H9 (cell line): ENCODE results near the gene CLMN. TPM values are rescaled to one million over a fixed set of nuclear protein-coding genes. Genes with fewer than 3 reads are reported as not detected.

Experiments used
- DNase-seq: peaks from one replicate; pipeline ENCODE4 v3.0.0-alpha.2; 2017
- H2AFZ ChIP-seq: one replicate; pipeline ENCODE4 v1.6.1; 2013; ENCODE audit warnings: mild to moderate bottlenecking, low read length, control low read depth, moderate library complexity
- H2AK5ac ChIP-seq: 2 replicates; pipeline ENCODE4 v1.6.1; 2013; ENCODE audit warnings: low read length, control low read depth, mixed read lengths; ENCODE audit not compliant: insufficient read length
- H2BK120ac ChIP-seq: one replicate; pipeline ENCODE4 v1.6.1; 2013; ENCODE audit warnings: low read depth, mild to moderate bottlenecking, low read length, control low read depth, inconsistent platforms; ENCODE audit not compliant: poor library complexity, severe bottlenecking
- H2BK12ac ChIP-seq: 2 replicates; pipeline ENCODE4 v1.6.1; 2013; ENCODE audit warnings: low read length, control low read depth, mixed read lengths, low read depth; ENCODE audit not compliant: insufficient read length
- H2BK15ac ChIP-seq: 2 replicates; pipeline ENCODE4 v1.6.1; 2013; ENCODE audit warnings: low read depth, low read length, control low read depth
- H2BK20ac ChIP-seq: one replicate; pipeline ENCODE4 v1.6.1; 2013; ENCODE audit warnings: low read depth, mild to moderate bottlenecking, low read length, control low read depth, inconsistent platforms; ENCODE audit not compliant: poor library complexity, severe bottlenecking
- H2BK5ac ChIP-seq: 2 replicates; pipeline ENCODE4 v1.6.1; 2013; ENCODE audit warnings: low read length, control low read depth, mixed read lengths; ENCODE audit not compliant: insufficient read length
- H3K14ac ChIP-seq: 2 replicates; pipeline ENCODE4 v1.6.1; 2013; ENCODE audit warnings: low read length, control low read depth; ENCODE audit not compliant: insufficient read depth
- H3K18ac ChIP-seq: 2 replicates; pipeline ENCODE4 v1.6.1; 2013; ENCODE audit warnings: low read depth, mild to moderate bottlenecking, mixed read lengths, low read length, control low read depth; ENCODE audit not compliant: insufficient read length
- H3K23ac ChIP-seq: 2 replicates; pipeline ENCODE4 v1.6.1; 2013; ENCODE audit warnings: low read length, control low read depth, mixed read lengths, low read depth; ENCODE audit not compliant: insufficient read length
- H3K23me2 ChIP-seq: 2 replicates; pipeline ENCODE4 v1.6.1; 2013; ENCODE audit warnings: low read depth, mild to moderate bottlenecking, mixed read lengths, low read length, control low read depth; ENCODE audit not compliant: insufficient read length, poor library complexity, severe bottlenecking
- H3K27ac ChIP-seq: 2 replicates; pipeline ENCODE4 v1.5.1; 2013; ENCODE audit warnings: low read length, control low read depth, mixed read lengths, low read depth; ENCODE audit not compliant: insufficient read length
- H3K27me3 ChIP-seq: 2 replicates; pipeline ENCODE4 v1.6.1; 2013; ENCODE audit warnings: low read length, control low read depth, inconsistent platforms; ENCODE audit not compliant: insufficient read depth
- H3K4ac ChIP-seq: 2 replicates; pipeline ENCODE4 v1.6.1; 2013; ENCODE audit warnings: low read depth, mild to moderate bottlenecking, control low read depth, inconsistent platforms, low read length, moderate library complexity
- H3K4me1 ChIP-seq: 2 replicates; pipeline ENCODE4 v1.6.1; 2013; ENCODE audit warnings: low read length, control low read depth, inconsistent platforms; ENCODE audit not compliant: insufficient read depth
- H3K4me2 ChIP-seq: 2 replicates; pipeline ENCODE4 v1.6.1; 2013; ENCODE audit warnings: low read length, control low read depth, mixed read lengths; ENCODE audit not compliant: insufficient read length, insufficient read depth
- H3K56ac ChIP-seq: 2 replicates; pipeline ENCODE4 v1.6.1; 2013; ENCODE audit warnings: low read depth, mild to moderate bottlenecking, mixed read lengths, low read length, control low read depth; ENCODE audit not compliant: insufficient read length
- H3K79me1 ChIP-seq: 2 replicates; pipeline ENCODE4 v1.6.1; 2013; ENCODE audit warnings: low read depth, mild to moderate bottlenecking, moderate library complexity, low read length, control low read depth, inconsistent platforms; ENCODE audit not compliant: insufficient read depth, poor library complexity, severe bottlenecking
- H3K79me2 ChIP-seq: 2 replicates; pipeline ENCODE4 v1.6.1; 2013; ENCODE audit warnings: low read length, control low read depth, inconsistent platforms; ENCODE audit not compliant: insufficient read depth
- H3K9ac ChIP-seq: 2 replicates; pipeline ENCODE4 v1.6.1; 2013; ENCODE audit warnings: low read length, control low read depth, mixed read lengths; ENCODE audit not compliant: insufficient read length; ENCODE audit errors: extremely low read depth
- H3K9me3 ChIP-seq: one replicate; pipeline ENCODE4 v1.6.1; 2013; ENCODE audit warnings: low read depth, low read length, inconsistent platforms; ENCODE audit not compliant: control insufficient read depth
- H3T11ph ChIP-seq: one replicate; pipeline ENCODE4 v1.6.1; 2013; ENCODE audit warnings: mild to moderate bottlenecking, low read length, control low read depth, inconsistent platforms
- H4K20me1 ChIP-seq: one replicate; pipeline ENCODE4 v1.6.1; 2013; ENCODE audit not compliant: control insufficient read depth, insufficient read length, insufficient read depth
- H4K5ac ChIP-seq: 2 replicates; pipeline ENCODE4 v1.6.1; 2013; ENCODE audit warnings: low read depth, mild to moderate bottlenecking, mixed read lengths, low read length, control low read depth; ENCODE audit not compliant: insufficient read length
- H4K8ac ChIP-seq: replicated peaks from 2 replicates; pipeline ENCODE4 v1.6.1; 2013; ENCODE audit warnings: low read length, control low read depth, mixed read lengths, low read depth; ENCODE audit not compliant: insufficient read length
- H4K91ac ChIP-seq: 2 replicates; pipeline ENCODE4 v1.6.1; 2013; ENCODE audit warnings: low read depth, mild to moderate bottlenecking, moderate library complexity, mixed read lengths, low read length, control low read depth; ENCODE audit not compliant: insufficient read length
- H3K27ac Mint-ChIP-seq, 3 experiments: 2 replicates in 2 of 3; 3 replicates in 1 of 3; pipeline ENCODE4 v1.8.0; 2020 to 2021; ENCODE audit warnings: mixed read lengths in 3 of 3, mild to moderate bottlenecking in 1 of 3, moderate library complexity in 1 of 3
- H3K27me3 Mint-ChIP-seq: 2 replicates; pipeline ENCODE4 v1.8.0; 2021; ENCODE audit warnings: low read depth, mild to moderate bottlenecking, moderate library complexity, mixed read lengths
- H3K36me3 Mint-ChIP-seq, 3 experiments: 2 replicates in 2 of 3; 3 replicates in 1 of 3; pipeline ENCODE4 v1.8.0; 2020 to 2021; ENCODE audit warnings: low read depth in 3 of 3, mixed read lengths in 3 of 3; ENCODE audit not compliant: insufficient read depth in 1 of 3
- H3K4me1 Mint-ChIP-seq, 2 experiments: 2 replicates each; pipeline ENCODE4 v1.8.0; 2020; ENCODE audit warnings: mixed read lengths in 2 of 2
- H3K4me3 Mint-ChIP-seq, 2 experiments: 2 replicates in 1 of 2; 3 replicates in 1 of 2; pipeline ENCODE4 v1.8.0; 2020 to 2021; ENCODE audit warnings: mild to moderate bottlenecking in 2 of 2, mixed read lengths in 2 of 2, moderate library complexity in 1 of 2
- H3K9me3 Mint-ChIP-seq, 2 experiments: 2 replicates in 1 of 2; 3 replicates in 1 of 2; pipeline ENCODE4 v1.8.0; 2020; ENCODE audit warnings: mild to moderate bottlenecking in 2 of 2, mixed read lengths in 2 of 2, moderate library complexity in 1 of 2
- CTCF ChIP-seq: fragments of 200-600 bp; sonication (generic); conservative IDR thresholded peaks from 3 replicates; pipeline ENCODE4 v1.8.0; 2021; ENCODE audit warnings: antibody characterized with exemption, mild to moderate bottlenecking
- WGBS: extraction: QIAGEN DNeasy Blood & Tissue Kit; methylation state at CpG from one replicate; pipeline ENCODE4 v1.1.7; 2013; ENCODE audit warnings: missing lambda C conversion rate, low lambda C conversion rate, mixed read lengths; ENCODE audit not compliant: insufficient read length; ENCODE audit errors: extremely low coverage; 5-methylcytosine and 5-hydroxymethylcytosine counted together
- total RNA-seq: library from RNA; stranded (reverse); gene quantifications from 2 replicates; pipeline ENCODE4 v1.2.1, GENCODE V29; 2021

The CLMN gene
- total RNA-seq, 1 experiment from 2014 or later: 7.6 TPM

GRCh38 chr14:95281560-95282176, 38.0 kb downstream of the CLMN start:
- no peak overlapping the region for H3K4me3 Mint-ChIP-seq
- H2BK20ac ChIP-seq: no peak overlapping the region
- H3K9me3 Mint-ChIP-seq: peaks cover 7 to 11% of the 10 kb centered on the region in 2 experiments; a peak in 4 of 5 replicates
- no peak for TF ChIP-seq CTCF
- H3K27ac Mint-ChIP-seq: no peak overlapping the region
- no peaks in the 10 kb centered on the region for H4K20me1 ChIP-seq
- no peak overlapping the region for H2BK120ac ChIP-seq
- H3K9ac ChIP-seq: no peak overlapping the region
- H3K4me1 Mint-ChIP-seq: peaks cover under 1 to 16% of the 10 kb centered on the region in 2 experiments; a peak in 3 of 4 replicates
- H3K23ac ChIP-seq: no peak overlapping the region
- H4K8ac ChIP-seq: no peak overlapping the region
- no peak overlapping the region for H3T11ph ChIP-seq
- H2BK15ac ChIP-seq: no peak overlapping the region
- H3K27ac ChIP-seq: no peak overlapping the region
- no peaks in the 10 kb centered on the region for H3K4me1 ChIP-seq
- H4K91ac ChIP-seq: no peak overlapping the region
- no peak overlapping the region for H4K5ac ChIP-seq
- no peaks in the 10 kb centered on the region for H3K9me3 ChIP-seq
- H3K79me1 ChIP-seq: no peaks in the 10 kb centered on the region
- WGBS: no CpG with 5 or more reads among the region's 4 CpGs
- H3K27me3 ChIP-seq: no peaks in the 10 kb centered on the region
- H3K56ac ChIP-seq: no peak overlapping the region
- H2AFZ ChIP-seq: no peak overlapping the region
- H3K14ac ChIP-seq: no peak overlapping the region
- H3K4me2 ChIP-seq: no peak overlapping the region
- no peak overlapping the region for H2BK12ac ChIP-seq
- DNase-seq: peak; percentile 4
- H3K79me2 ChIP-seq: no peaks in the 10 kb centered on the region
- no peak overlapping the region for H2BK5ac ChIP-seq
- peaks cover 4 to 23% (median 6%) of the 10 kb centered on the region in 3 experiments; a peak in 5 of 7 replicates for H3K36me3 Mint-ChIP-seq
- no peak overlapping the region for H3K4ac ChIP-seq
- no peak overlapping the region for H2AK5ac ChIP-seq
- H3K23me2 ChIP-seq: no peaks in the 10 kb centered on the region
- H3K27me3 Mint-ChIP-seq: no peaks in the 10 kb centered on the region
- H3K18ac ChIP-seq: no peak overlapping the region
